Keratinocyte (primary cell): ENCODE measurements around the gene DEUP1.

Experiments used
- EZH2 ChIP-seq: IDR thresholded peaks from one replicate; pipeline ENCODE4 v1.6.1; 2012; ENCODE audit warnings: inconsistent platforms, mild to moderate bottlenecking, low read length, moderate library complexity
- TF ChIP-seq, protein P1 (sequence below), 3 experiments: IDR thresholded peaks in 1 of 3; conservative IDR thresholded peaks in 1 of 3; optimal IDR thresholded peaks in 1 of 3; 2 replicates in 2 of 3; 3 replicates in 1 of 3; pipeline versions ENCODE3 to v1.5.1; 2011; ENCODE audit warnings: low read length in 3 of 3, mild to moderate bottlenecking in 3 of 3, moderate library complexity in 2 of 3, control low read depth in 1 of 3, inconsistent platforms in 1 of 3; ENCODE audit not compliant: insufficient read depth in 2 of 3; ENCODE audit errors: extremely low read depth in 1 of 3

DNA sequence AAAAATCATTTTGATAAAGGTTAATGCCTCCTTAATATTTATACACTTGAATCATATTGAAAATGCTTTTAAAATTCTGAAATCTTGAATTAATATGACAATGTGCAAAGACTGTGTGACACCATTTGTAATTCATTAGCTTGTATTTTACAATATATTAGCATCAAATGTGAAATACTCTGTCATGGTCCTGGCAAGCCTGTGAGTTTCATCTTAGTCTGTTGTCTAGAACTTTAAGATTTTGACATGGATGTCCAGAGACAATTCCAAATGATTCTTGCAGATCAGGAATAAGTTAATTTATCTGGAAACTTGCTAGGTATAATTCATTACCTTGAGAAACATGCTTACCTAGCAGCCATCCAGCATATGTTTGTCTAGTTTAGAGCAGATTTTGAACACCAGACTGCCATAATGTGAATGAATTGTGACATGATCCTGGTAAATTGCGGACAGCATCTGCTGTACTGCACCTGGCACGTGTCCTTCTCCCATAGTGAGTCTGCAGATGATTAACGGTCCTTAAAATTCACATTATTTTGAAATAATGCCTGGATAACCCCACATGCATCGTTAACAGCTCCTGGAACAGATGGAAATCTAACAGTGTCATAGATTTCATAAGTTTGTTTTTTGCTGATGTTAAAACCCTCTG is 34.5 kb upstream of the DEUP1 start:
- TF ChIP-seq, protein P1, sequence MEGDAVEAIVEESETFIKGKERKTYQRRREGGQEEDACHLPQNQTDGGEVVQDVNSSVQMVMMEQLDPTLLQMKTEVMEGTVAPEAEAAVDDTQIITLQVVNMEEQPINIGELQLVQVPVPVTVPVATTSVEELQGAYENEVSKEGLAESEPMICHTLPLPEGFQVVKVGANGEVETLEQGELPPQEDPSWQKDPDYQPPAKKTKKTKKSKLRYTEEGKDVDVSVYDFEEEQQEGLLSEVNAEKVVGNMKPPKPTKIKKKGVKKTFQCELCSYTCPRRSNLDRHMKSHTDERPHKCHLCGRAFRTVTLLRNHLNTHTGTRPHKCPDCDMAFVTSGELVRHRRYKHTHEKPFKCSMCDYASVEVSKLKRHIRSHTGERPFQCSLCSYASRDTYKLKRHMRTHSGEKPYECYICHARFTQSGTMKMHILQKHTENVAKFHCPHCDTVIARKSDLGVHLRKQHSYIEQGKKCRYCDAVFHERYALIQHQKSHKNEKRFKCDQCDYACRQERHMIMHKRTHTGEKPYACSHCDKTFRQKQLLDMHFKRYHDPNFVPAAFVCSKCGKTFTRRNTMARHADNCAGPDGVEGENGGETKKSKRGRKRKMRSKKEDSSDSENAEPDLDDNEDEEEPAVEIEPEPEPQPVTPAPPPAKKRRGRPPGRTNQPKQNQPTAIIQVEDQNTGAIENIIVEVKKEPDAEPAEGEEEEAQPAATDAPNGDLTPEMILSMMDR (optimal IDR thresholded peaks at IDR 0.05 in 1 of 3, IDR thresholded peaks at IDR 0.05 in 1 of 3, conservative IDR thresholded peaks at IDR 0.05 in 1 of 3; ENCODE audit: extremely low read depth in 1 of 3, insufficient read depth in 2 of 3, low read length in 3 of 3): no peak
- no peak for TF ChIP-seq EZH2
